Trophoblast cell (in vitro differentiated cells and primary cell): Measurements from ENCODE around the gene SENP6.

Experiments used
- DNase-seq, 2 donors: peaks; one replicate each; pipeline ENCODE4 v3.0.0-alpha.2; 2016
- H2AFZ ChIP-seq: 2 replicates; pipeline ENCODE4 v1.6.1; 2013; ENCODE audit warnings: low read length, moderate library complexity, mild to moderate bottlenecking; ENCODE audit not compliant: insufficient read depth, poor library complexity
- H2AK5ac ChIP-seq: 2 replicates; pipeline ENCODE4 v1.6.1; 2013; ENCODE audit warnings: mild to moderate bottlenecking, low read length
- H2BK120ac ChIP-seq: 2 replicates; pipeline ENCODE4 v1.6.1; 2013; ENCODE audit warnings: low read length, mild to moderate bottlenecking, moderate library complexity; ENCODE audit not compliant: insufficient read depth, poor library complexity
- H2BK12ac ChIP-seq: 2 replicates; pipeline ENCODE4 v1.6.1; 2013; ENCODE audit warnings: mild to moderate bottlenecking, low read length, moderate library complexity
- H2BK5ac ChIP-seq: 2 replicates; pipeline ENCODE4 v1.6.1; 2013; ENCODE audit warnings: low read length, low read depth, moderate library complexity, mild to moderate bottlenecking; ENCODE audit not compliant: poor library complexity
- H3K14ac ChIP-seq: 2 replicates; pipeline ENCODE4 v1.6.1; 2013; ENCODE audit warnings: mild to moderate bottlenecking, low read length
- H3K18ac ChIP-seq: 2 replicates; pipeline ENCODE4 v1.6.1; 2013; ENCODE audit warnings: mild to moderate bottlenecking, low read length
- H3K23ac ChIP-seq: 2 replicates; pipeline ENCODE4 v1.6.1; 2013; ENCODE audit warnings: low read length
- H3K27ac ChIP-seq: 2 replicates; pipeline ENCODE4 v1.5.1; 2013; ENCODE audit warnings: low read depth, mild to moderate bottlenecking, inconsistent platforms, low read length, moderate library complexity
- H3K27me3 ChIP-seq: 2 replicates; pipeline ENCODE4 v1.6.1; 2013; ENCODE audit warnings: inconsistent platforms, mild to moderate bottlenecking, low read length, moderate library complexity; ENCODE audit not compliant: insufficient read depth
- H3K36me3 ChIP-seq, 2 experiments: 1 replicate in 1 of 2; 2 replicates in 1 of 2; pipeline ENCODE4 v1.6.1; 2013; ENCODE audit warnings: low read length in 2 of 2, mild to moderate bottlenecking in 2 of 2, moderate library complexity in 1 of 2; ENCODE audit not compliant: insufficient read depth in 2 of 2, control insufficient read depth in 1 of 2
- H3K4ac ChIP-seq: 2 replicates; pipeline ENCODE4 v1.6.1; 2013; ENCODE audit warnings: low read depth, mild to moderate bottlenecking, low read length, moderate library complexity
- H3K4me1 ChIP-seq, 2 experiments: 1 replicate in 1 of 2; 2 replicates in 1 of 2; pipeline ENCODE4 v1.6.1; 2013; ENCODE audit warnings: low read length in 2 of 2, mild to moderate bottlenecking in 2 of 2, moderate library complexity in 1 of 2; ENCODE audit not compliant: insufficient read depth in 2 of 2, control insufficient read depth in 1 of 2
- H3K4me2 ChIP-seq: 2 replicates; pipeline ENCODE4 v1.6.1; 2013; ENCODE audit warnings: inconsistent platforms, mild to moderate bottlenecking, low read length, moderate library complexity
- H3K4me3 ChIP-seq: 2 replicates; pipeline ENCODE4 v1.5.1; 2013; ENCODE audit warnings: mild to moderate bottlenecking, low read depth, low read length, inconsistent platforms
- H3K79me1 ChIP-seq: one replicate; pipeline ENCODE4 v1.6.1; 2013; ENCODE audit warnings: low read length
- H3K79me2 ChIP-seq: 2 replicates; pipeline ENCODE4 v1.6.1; 2013; ENCODE audit warnings: low read length, mild to moderate bottlenecking; ENCODE audit not compliant: control insufficient read depth, insufficient read depth, poor library complexity
- H3K9ac ChIP-seq: 2 replicates; pipeline ENCODE4 v1.6.1; 2013; ENCODE audit warnings: mild to moderate bottlenecking, low read length
- H3K9me3 ChIP-seq: 2 replicates; pipeline ENCODE4 v1.6.1; 2013; ENCODE audit warnings: low read depth, mild to moderate bottlenecking, control low read depth, inconsistent platforms, low read length; ENCODE audit not compliant: insufficient read depth
- H4K12ac ChIP-seq: 2 replicates; pipeline ENCODE4 v1.6.1; 2013; ENCODE audit warnings: low read depth, mild to moderate bottlenecking, low read length, moderate library complexity
- H4K8ac ChIP-seq: 2 replicates; pipeline ENCODE4 v1.6.1; 2013; ENCODE audit warnings: low read depth, mild to moderate bottlenecking, low read length, moderate library complexity
- H4K91ac ChIP-seq: one replicate; pipeline ENCODE4 v1.6.1; 2013; ENCODE audit warnings: low read depth, mild to moderate bottlenecking, low read length, moderate library complexity
- WGBS: extraction: QIAGEN DNeasy Blood & Tissue Kit; methylation state at CpG from one replicate; pipeline ENCODE4 v1.1.7; 2013; ENCODE audit warnings: missing lambda C conversion rate; ENCODE audit not compliant: insufficient read length, insufficient coverage; ENCODE audit errors: extremely low coverage; 5-methylcytosine and 5-hydroxymethylcytosine counted together

Gene SENP6

DNA sequence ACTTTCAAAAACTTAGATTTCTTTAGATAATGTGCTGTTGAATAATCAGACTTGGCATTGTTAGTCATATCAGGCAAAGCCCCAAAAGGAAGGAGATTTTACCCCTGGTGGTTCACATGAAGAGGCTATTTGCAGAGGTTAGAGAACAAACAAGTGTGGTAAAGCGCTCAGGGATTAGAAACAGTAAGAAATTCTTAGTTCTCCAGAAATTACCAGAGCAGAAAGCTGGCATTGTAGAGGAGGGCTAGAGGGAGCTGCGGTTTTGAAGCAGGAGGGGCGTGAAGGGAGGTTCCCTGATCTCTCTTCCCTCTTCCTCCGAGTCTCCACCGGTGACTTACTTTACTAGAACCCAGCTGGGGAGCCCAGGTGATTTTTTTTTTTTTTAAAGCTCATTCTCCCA lies 157.5 kb downstream of the SENP6 start:
- Histone ChIP-seq H2BK5ac (no peak overlapping the region), H3K18ac (no peak overlapping the region), H3K27me3 (no peaks in the 10 kb centered on the region), H3K14ac (no peak overlapping the region), H2BK120ac (no peak overlapping the region), H3K4ac (no peak overlapping the region), H4K12ac (no peak overlapping the region), H3K4me3 (no peak overlapping the region), H2AK5ac (no peak overlapping the region), H3K9ac (no peak overlapping the region), H3K9me3 (no peaks in the 10 kb centered on the region), H2AFZ (no peak overlapping the region), H3K79me2 (no peaks in the 10 kb centered on the region), H3K4me1 (no peaks in the 10 kb centered on the region), H3K36me3 (peaks cover 3% of the 10 kb centered on the region in 2 experiments), H3K4me2 (no peak overlapping the region), H2BK12ac (no peak overlapping the region), H3K27ac (no peak overlapping the region), H4K91ac (no peak overlapping the region), H3K79me1 (no peaks in the 10 kb centered on the region), H3K23ac (no peak overlapping the region), H4K8ac (no peak overlapping the region)
- no CpG with 5 or more reads among the region's 5 CpGs for WGBS
- no peak for DNase-seq

DNA sequence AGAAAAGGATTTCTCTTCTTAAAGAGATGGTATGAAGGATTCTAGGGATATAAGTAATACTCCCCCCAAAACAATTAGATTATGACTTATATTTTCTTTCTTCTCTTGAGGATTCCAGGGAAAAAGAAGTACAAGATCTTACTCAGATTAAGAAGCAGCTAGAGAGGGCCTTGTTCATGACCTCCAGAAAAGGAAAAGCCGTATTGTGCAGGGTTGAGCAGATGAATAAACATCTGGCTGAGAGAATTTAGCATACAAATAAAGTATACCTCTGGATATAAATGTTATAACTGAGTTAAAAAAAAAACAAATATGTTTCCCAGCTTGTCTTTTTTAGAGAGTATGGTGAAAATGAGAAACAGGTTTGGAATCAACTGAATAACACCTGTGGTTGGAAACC lies 158.6 kb downstream of the SENP6 start:
- no peak overlapping the region for H2AK5ac ChIP-seq
- no peaks in the 10 kb centered on the region for H3K9me3 ChIP-seq
- no peak overlapping the region for H3K4me3 ChIP-seq
- no peak overlapping the region for H4K91ac ChIP-seq
- H3K23ac ChIP-seq = no peak overlapping the region
- H2AFZ ChIP-seq = no peak overlapping the region
- H3K27me3 ChIP-seq = no peaks in the 10 kb centered on the region
- no peak overlapping the region for H3K18ac ChIP-seq
- H3K36me3 ChIP-seq = peaks cover 3% of the 10 kb centered on the region in 2 experiments
- no peak overlapping the region for H2BK120ac ChIP-seq
- H3K4me1 ChIP-seq = no peaks in the 10 kb centered on the region
- no peak overlapping the region for H4K8ac ChIP-seq
- no CpG with 5 or more reads among the region's 1 CpG for WGBS
- no peak overlapping the region for H3K4ac ChIP-seq
- no peak overlapping the region for H3K4me2 ChIP-seq
- H3K14ac ChIP-seq = no peak overlapping the region
- DNase-seq = no peak
- H2BK5ac ChIP-seq = no peak overlapping the region
- no peaks in the 10 kb centered on the region for H3K79me1 ChIP-seq
- no peak overlapping the region for H4K12ac ChIP-seq
- H2BK12ac ChIP-seq = no peak overlapping the region
- H3K27ac ChIP-seq = no peak overlapping the region
- no peaks in the 10 kb centered on the region for H3K79me2 ChIP-seq
- no peak overlapping the region for H3K9ac ChIP-seq

DNA sequence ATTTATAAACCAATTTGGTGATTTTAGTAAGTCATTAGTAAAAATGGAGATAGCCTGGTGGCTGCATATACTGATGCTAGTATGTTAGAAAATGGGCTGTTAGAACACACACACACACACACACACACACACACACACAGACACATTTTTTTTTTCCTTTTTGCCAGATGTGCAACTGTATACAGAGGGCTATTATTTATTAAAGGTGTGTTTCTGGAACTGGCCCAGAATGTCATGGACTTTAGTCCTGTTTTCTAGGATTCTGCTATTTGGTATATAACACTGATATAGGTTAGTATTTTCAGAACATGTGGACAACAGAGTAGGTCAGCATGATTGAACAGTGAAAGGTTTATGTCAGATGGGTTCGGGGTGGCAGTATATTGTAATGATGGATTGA lies 159.8 kb downstream of the SENP6 start:
- H3K23ac ChIP-seq = no peak overlapping the region
- H4K91ac ChIP-seq = no peak overlapping the region
- no peak overlapping the region for H3K18ac ChIP-seq
- peaks cover 1% of the 10 kb centered on the region for H3K79me2 ChIP-seq
- DNase-seq = no peak
- H2BK120ac ChIP-seq = no peak overlapping the region
- WGBS = no CpG with 5 or more reads among the region's 1 CpG
- H3K79me1 ChIP-seq = no peaks in the 10 kb centered on the region
- H3K4me1 ChIP-seq = no peaks in the 10 kb centered on the region
- no peak overlapping the region for H3K9ac ChIP-seq
- no peaks in the 10 kb centered on the region for H3K27me3 ChIP-seq
- no peak overlapping the region for H3K4ac ChIP-seq
- H3K36me3 ChIP-seq = peaks cover 3 to 4% of the 10 kb centered on the region in 2 experiments
- no peak overlapping the region for H4K8ac ChIP-seq
- H3K9me3 ChIP-seq = no peaks in the 10 kb centered on the region
- no peak overlapping the region for H3K14ac ChIP-seq
- H2BK5ac ChIP-seq = no peak overlapping the region
- H4K12ac ChIP-seq = no peak overlapping the region
- H2AK5ac ChIP-seq = no peak overlapping the region
- H3K27ac ChIP-seq = no peak overlapping the region
- H2BK12ac ChIP-seq = no peak overlapping the region
- no peak overlapping the region for H3K4me2 ChIP-seq
- no peak overlapping the region for H3K4me3 ChIP-seq
- H2AFZ ChIP-seq = no peak overlapping the region

DNA sequence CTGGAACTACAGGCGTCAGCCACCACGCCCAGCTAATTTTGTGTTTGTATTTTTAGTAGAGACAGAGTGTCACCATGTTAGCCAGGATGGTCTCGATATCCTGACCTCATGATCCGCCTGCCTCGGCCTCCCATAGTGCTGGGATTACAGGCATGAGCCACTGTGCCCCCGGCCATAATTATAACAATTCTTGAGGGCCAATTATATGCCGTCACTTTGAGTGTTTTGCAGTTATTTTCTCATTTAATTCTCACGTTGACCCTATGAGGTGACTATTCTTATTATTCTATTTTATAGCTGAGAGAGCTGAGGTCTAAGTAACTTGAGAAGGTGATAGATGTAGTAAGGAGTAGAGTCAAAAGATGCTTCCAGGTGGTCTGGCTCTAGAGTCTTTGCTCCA lies 160.4 kb downstream of the SENP6 start:
- no CpG with 5 or more reads among the region's 8 CpGs for WGBS
- H3K27me3 ChIP-seq = no peaks in the 10 kb centered on the region
- H2AK5ac ChIP-seq = no peak overlapping the region

More for the DNA sequence above, 160.4 kb downstream of the SENP6 start:
- no peak for DNase-seq
- Histone ChIP-seq H4K12ac (no peak overlapping the region), H3K9me3 (no peaks in the 10 kb centered on the region), H3K27ac (no peak overlapping the region), H4K91ac (no peak overlapping the region), H3K14ac (no peak overlapping the region), H3K79me1 (no peaks in the 10 kb centered on the region), H2BK12ac (no peak overlapping the region), H3K4ac (no peak overlapping the region), H2BK120ac (no peak overlapping the region), H2AFZ (no peak overlapping the region), H3K4me2 (no peak overlapping the region), H3K9ac (no peak overlapping the region), H3K4me3 (no peak overlapping the region), H2BK5ac (no peak overlapping the region), H3K4me1 (no peaks in the 10 kb centered on the region), H3K18ac (no peak overlapping the region), H4K8ac (no peak overlapping the region), H3K23ac (no peak overlapping the region), H3K36me3 (peaks cover 3 to 4% of the 10 kb centered on the region in 2 experiments), H3K79me2 (peaks cover 1% of the 10 kb centered on the region)
